Measurements from ENCODE around the gene NACC2. TPM values are rescaled to one million over a fixed set of nuclear protein-coding genes. Genes with fewer than 3 reads are reported as not detected.

Gene NACC2
- polyA plus RNA-seq, 1 of the 3 experiments (the other 2 are of a cell fraction), result 22.1 TPM

GRCh38 chr9:136023410-136024225 lies 71.5 kb downstream of the NACC2 start (continued):
- TF ChIP-seq ZBTB33 (IDR thresholded peaks at IDR 0.05; ENCODE audit: borderline replicate concordance, low read depth) (no peak), RCOR1 (IDR thresholded peaks at IDR 0.05; ENCODE audit: low read length) (no peak), TCF12 (IDR thresholded peaks at IDR 0.05) (no peak)

DNA sequence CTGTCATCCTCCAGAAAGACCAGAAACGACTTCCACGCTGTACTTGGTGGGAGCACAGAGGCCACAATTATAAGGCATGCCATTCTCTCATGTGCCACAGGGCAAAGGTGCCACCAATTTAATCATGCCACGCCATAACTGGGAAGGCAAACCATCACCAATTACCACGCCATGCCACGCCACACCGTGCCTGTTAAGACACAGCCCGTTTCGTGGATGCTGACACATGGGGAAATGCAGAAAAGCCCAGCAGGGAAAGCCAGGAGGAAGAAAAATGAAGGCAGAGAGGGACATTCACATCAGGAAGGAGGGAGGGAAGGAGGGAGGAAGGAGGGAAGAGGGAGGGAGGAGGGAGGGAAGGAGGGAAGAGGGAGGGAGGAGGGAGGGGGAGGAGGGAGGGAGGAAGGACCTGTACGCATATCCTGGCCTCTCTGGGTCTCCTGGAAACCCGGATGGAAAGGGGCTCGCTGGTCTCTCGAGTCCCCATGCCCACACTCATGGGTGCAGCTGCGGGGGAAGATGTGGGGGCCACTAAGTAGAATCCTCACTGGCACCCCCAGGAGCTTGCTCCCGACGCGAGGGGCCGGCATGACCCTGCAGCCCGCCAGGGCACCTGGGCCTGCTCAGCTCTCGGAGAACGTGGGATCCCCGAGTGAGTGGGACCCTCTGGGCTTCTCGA lies 72.2 kb downstream of the NACC2 start:
- Histone ChIP-seq H3K27ac (ENCODE audit: low read depth in 2 of 2, low read length in 1 of 2) (no peak overlapping the region), H3F3A (replicated peaks; ENCODE audit: insufficient read depth) (peaks cover 5% of the 10 kb centered on the region), H3K36me3 (replicated peaks in 1 of 2; ENCODE audit: control insufficient read depth in 1 of 2, insufficient read depth in 2 of 2, low read length in 1 of 2) (no peaks in the 10 kb centered on the region), H3K9me2 (no peaks in the 10 kb centered on the region), H3K27me3 (ENCODE audit: insufficient read depth) (no peaks in the 10 kb centered on the region), H3K4me1 (ENCODE audit: control insufficient read depth in 1 of 2, insufficient read depth in 2 of 2, low read depth in 1 of 2, low read length in 1 of 2) (peaks cover 0 to 17% of the 10 kb centered on the region in 2 experiments; a peak in 1 of 4 replicates), H3K79me2 (ENCODE audit: insufficient read depth) (peaks cover 79% of the 10 kb centered on the region), H4K20me1 (ENCODE audit: insufficient read depth) (peaks cover 78% of the 10 kb centered on the region), H3K4me2 (no peak overlapping the region), H2AFZ (ENCODE audit: low read depth) (no peak overlapping the region), H3K9ac (no peak overlapping the region), H3K9me3 (no peaks in the 10 kb centered on the region), H3K4me3 (ENCODE audit: low read depth in 2 of 2, low read length in 1 of 2) (no peak overlapping the region)
- ChIA-PET POLR2A (no interaction called here), CTCF (no interaction called here)
- WGBS (ENCODE audit: low lambda C conversion rate), result 97% methylated on average over 11 of the region's 22 CpGs
- TF ChIP-seq TCF12 (IDR thresholded peaks at IDR 0.05) (no peak), GATA2 (CRISPR knock-in tag; IDR thresholded peaks at IDR 0.05) (no peak), TEAD4 (IDR thresholded peaks at IDR 0.05; ENCODE audit: borderline replicate concordance, insufficient read depth) (no peak), SIN3A (IDR thresholded peaks at IDR 0.05; ENCODE audit: borderline replicate concordance, low read depth, low read length) (no peak), ZBTB33 (IDR thresholded peaks at IDR 0.05; ENCODE audit: borderline replicate concordance, low read depth) (no peak)
- TF ChIP-seq, protein P1, sequence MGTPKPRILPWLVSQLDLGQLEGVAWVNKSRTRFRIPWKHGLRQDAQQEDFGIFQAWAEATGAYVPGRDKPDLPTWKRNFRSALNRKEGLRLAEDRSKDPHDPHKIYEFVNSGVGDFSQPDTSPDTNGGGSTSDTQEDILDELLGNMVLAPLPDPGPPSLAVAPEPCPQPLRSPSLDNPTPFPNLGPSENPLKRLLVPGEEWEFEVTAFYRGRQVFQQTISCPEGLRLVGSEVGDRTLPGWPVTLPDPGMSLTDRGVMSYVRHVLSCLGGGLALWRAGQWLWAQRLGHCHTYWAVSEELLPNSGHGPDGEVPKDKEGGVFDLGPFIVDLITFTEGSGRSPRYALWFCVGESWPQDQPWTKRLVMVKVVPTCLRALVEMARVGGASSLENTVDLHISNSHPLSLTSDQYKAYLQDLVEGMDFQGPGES (IDR thresholded peaks at IDR 0.05; ENCODE audit: low read depth, low read length), result no peak
- TF ChIP-seq, protein P2, sequence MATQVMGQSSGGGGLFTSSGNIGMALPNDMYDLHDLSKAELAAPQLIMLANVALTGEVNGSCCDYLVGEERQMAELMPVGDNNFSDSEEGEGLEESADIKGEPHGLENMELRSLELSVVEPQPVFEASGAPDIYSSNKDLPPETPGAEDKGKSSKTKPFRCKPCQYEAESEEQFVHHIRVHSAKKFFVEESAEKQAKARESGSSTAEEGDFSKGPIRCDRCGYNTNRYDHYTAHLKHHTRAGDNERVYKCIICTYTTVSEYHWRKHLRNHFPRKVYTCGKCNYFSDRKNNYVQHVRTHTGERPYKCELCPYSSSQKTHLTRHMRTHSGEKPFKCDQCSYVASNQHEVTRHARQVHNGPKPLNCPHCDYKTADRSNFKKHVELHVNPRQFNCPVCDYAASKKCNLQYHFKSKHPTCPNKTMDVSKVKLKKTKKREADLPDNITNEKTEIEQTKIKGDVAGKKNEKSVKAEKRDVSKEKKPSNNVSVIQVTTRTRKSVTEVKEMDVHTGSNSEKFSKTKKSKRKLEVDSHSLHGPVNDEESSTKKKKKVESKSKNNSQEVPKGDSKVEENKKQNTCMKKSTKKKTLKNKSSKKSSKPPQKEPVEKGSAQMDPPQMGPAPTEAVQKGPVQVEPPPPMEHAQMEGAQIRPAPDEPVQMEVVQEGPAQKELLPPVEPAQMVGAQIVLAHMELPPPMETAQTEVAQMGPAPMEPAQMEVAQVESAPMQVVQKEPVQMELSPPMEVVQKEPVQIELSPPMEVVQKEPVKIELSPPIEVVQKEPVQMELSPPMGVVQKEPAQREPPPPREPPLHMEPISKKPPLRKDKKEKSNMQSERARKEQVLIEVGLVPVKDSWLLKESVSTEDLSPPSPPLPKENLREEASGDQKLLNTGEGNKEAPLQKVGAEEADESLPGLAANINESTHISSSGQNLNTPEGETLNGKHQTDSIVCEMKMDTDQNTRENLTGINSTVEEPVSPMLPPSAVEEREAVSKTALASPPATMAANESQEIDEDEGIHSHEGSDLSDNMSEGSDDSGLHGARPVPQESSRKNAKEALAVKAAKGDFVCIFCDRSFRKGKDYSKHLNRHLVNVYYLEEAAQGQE (IDR thresholded peaks at IDR 0.05; ENCODE audit: low read depth, low read length), result no peak
- TF ChIP-seq, protein P3, sequence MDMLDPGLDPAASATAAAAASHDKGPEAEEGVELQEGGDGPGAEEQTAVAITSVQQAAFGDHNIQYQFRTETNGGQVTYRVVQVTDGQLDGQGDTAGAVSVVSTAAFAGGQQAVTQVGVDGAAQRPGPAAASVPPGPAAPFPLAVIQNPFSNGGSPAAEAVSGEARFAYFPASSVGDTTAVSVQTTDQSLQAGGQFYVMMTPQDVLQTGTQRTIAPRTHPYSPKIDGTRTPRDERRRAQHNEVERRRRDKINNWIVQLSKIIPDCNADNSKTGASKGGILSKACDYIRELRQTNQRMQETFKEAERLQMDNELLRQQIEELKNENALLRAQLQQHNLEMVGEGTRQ (IDR thresholded peaks at IDR 0.05; ENCODE audit: borderline replicate concordance, low read depth, low read length), result no peak
- DNase-seq, result peak; percentile 19
